NCI-H82 treated with DMSO at 0.1 percent for 48 hours (cell line): ENCODE data around the gene GLYR1.
A peak's percentile ranks its signal among the peaks of the same experiment; 100 is the strongest.

Experiments
- DNase-seq: peaks from one replicate; lab custom pipeline; 2025; ENCODE audit not compliant: unreplicated experiment; lab: John Stamatoyannopoulos, UW

Gene GLYR1

GRCh38 chr16:4811773-4812172 is 35.3 kb downstream of the GLYR1 start:
- no peak for DNase-seq

- DNase-seq: no peak
Observed at GRCh38 chr16:4811242-4811641, 35.8 kb downstream of the GLYR1 start.

GRCh38 chr16:4806280-4806679 is 40.8 kb downstream of the GLYR1 start:
- DNase-seq: no peak

- no peak for DNase-seq
Observed at GRCh38 chr16:4805231-4805630, 41.9 kb downstream of the GLYR1 start.

GRCh38 chr16:4803898-4804762 is 43.0 kb downstream of the GLYR1 start:
- DNase-seq: no peak

- no peak for DNase-seq
Observed at GRCh38 chr16:4803401-4803844, 43.7 kb downstream of the GLYR1 start.

- peak; percentile 82 for DNase-seq
Observed at GRCh38 chr16:4802659-4803287, 44.3 kb downstream of the GLYR1 start.

- peak; percentile 51 for DNase-seq
Observed at GRCh38 chr16:4801962-4802658, 45.0 kb downstream of the GLYR1 start, which contains the start of gene ROGDI. Gene ROGDI, minus strand, starts transcription at chr16:4802633. Its CDS starts 62 bp downstream, at chr16:4802571.

- no peak for DNase-seq
Observed at GRCh38 chr16:4801051-4801961, 45.8 kb downstream of the GLYR1 start.

GRCh38 chr16:4800290-4801041 is 46.6 kb downstream of the GLYR1 start:
- DNase-seq: no peak

GRCh38 chr16:4799171-4799855 is 47.8 kb downstream of the GLYR1 start:
- no peak for DNase-seq

- no peak for DNase-seq
Observed at GRCh38 chr16:4798456-4798855, 48.6 kb downstream of the GLYR1 start.

GRCh38 chr16:4797805-4798252 is 49.3 kb downstream of the GLYR1 start:
- no peak for DNase-seq

GRCh38 chr16:4796982-4797804 is 49.9 kb downstream of the GLYR1 start:
- DNase-seq: no peak

- no peak for DNase-seq
Observed at GRCh38 chr16:4795828-4796572, 51.1 kb downstream of the GLYR1 start.

- DNase-seq: no peak
Observed at GRCh38 chr16:4795181-4795827, 51.8 kb downstream of the GLYR1 start, which contains the start of gene SMIM22. Gene SMIM22, plus strand, starts transcription at chr16:4795369. Its CDS starts 366 bp downstream, at chr16:4795735.

GRCh38 chr16:4792951-4793513 is 54.1 kb downstream of the GLYR1 start:
- peak; percentile 17 for DNase-seq
